Mucosa of descending colon (tissue), 3 donors: ENCODE results near the gene CCS. TPM values are rescaled to one million over a fixed set of nuclear protein-coding genes. Genes with fewer than 3 reads are reported as not detected.
A peak's percentile ranks its signal among the peaks of the same experiment; 100 is the strongest.
"Not testable (repeated sequence)": the region's sequence is repeated elsewhere in the genome, so short reads cannot be mapped to it uniquely, and the experiment has no call there.

Experiments
- ATAC-seq: fragments of 200-7000 bp; cut with Tn5 transposase; one replicate; pipeline ENCODE4 v1.9.1; 2020; ENCODE audit warnings: mild to moderate bottlenecking, moderate library complexity
- DNase-seq, 3 donors: peaks; one replicate each; pipeline ENCODE4 v3.0.0-alpha.2; 2020
- H3K36me3 ChIP-seq: fragments of 200-600 bp; one replicate; pipeline ENCODE4 v1.8.0; 2021; ENCODE audit warnings: low read depth, mild to moderate bottlenecking
- H3K4me1 ChIP-seq: fragments of 200-600 bp; one replicate; pipeline ENCODE4 v1.8.0; 2021; ENCODE audit warnings: low read depth, mild to moderate bottlenecking
- H3K4me3 ChIP-seq: fragments of 200-600 bp; one replicate; pipeline ENCODE4 v1.8.0; 2021; ENCODE audit warnings: mild to moderate bottlenecking
- H3K9me3 ChIP-seq: fragments of 200-600 bp; one replicate; pipeline ENCODE4 v1.8.0; 2021; ENCODE audit warnings: mild to moderate bottlenecking
- CTCF ChIP-seq: fragments of 200-600 bp; IDR thresholded peaks from one replicate; pipeline ENCODE4 v1.8.0; 2022; ENCODE audit warnings: antibody characterized with exemption, mild to moderate bottlenecking
- intact Hi-C, 2 donors: fragments of 100-400 bp; cut with DNase I in 1 of 2; cut with micrococcal nuclease in 1 of 2; formaldehyde crosslinking; loops; one replicate each; pipeline versions ENCODE4 v1.11.0 to v1.11.1; 2022; cut with DNase I, micrococcal nuclease
- long read RNA-seq, 2 donors: library from polyadenylated mRNA; unstranded; transcript quantifications; one replicate each; pipeline ENCODE4 v2.0.0, GENCODE V29; 2019 to 2021
- total RNA-seq, 3 donors: library from RNA; stranded (reverse); fragmentation: NEBNext Ultra II Directional in 2 of 3; extraction: Animal tissue kit (Norgen Biotek cat#: 25700) in 2 of 3; gene quantifications; one replicate each; pipeline versions ENCODE4 v1.2.1 to v1.2.4, GENCODE V29; 2021 to 2023
- donor health status: DM: no; HTN: no; CAD: no; lungs with moderate emphysema.
- donor health status: DM: no; HTN: no; CAD: no.
- donor health status: DM: no; HTN: yes; CAD: no.

Gene CCS
- 10 to 100 TPM; 34.9 to 50.7 (median 42.2) TPM for total RNA-seq
- long read RNA-seq, donor 1, transcript CCS-205 (7 exons, 1,196 nt) = minor isoform, 9 of 61 reads
- long read RNA-seq, donor 1, transcript CCS-208 (8 exons, 1,430 nt) = major isoform, 25 of 61 reads
- long read RNA-seq, donor 1, partial matches to known transcripts = 21 of 61 reads
- long read RNA-seq, donor 1, other reads (novel, unspliced or antisense) = 6 of 61 reads
- long read RNA-seq, donor 2, transcript CCS-208 (8 exons, 1,430 nt) = major isoform, 19 of 27 reads
- long read RNA-seq, donor 2, partial matches to known transcripts = 0 of 27 reads
- long read RNA-seq, donor 2, other reads (novel, unspliced or antisense) = 0 of 27 reads

- Histone ChIP-seq H3K9me3 (no peaks in the 10 kb centered on the region), H3K36me3 (no peaks in the 10 kb centered on the region), H3K4me1 (peaks cover 24% of the 10 kb centered on the region), H3K4me3 (peak within 1 kb of the TSS; percentile 7)
- peak; percentile 98 for ATAC-seq
- peak; percentile 99 for DNase-seq
- intact Hi-C loops = no loop called here
- peak; percentile 75 for TF ChIP-seq CTCF
These were observed at the start of gene CCS, which contains the start of gene CCDC87 for GRCh38 chr11:66592457-66593302. Gene CCS (plus strand): TSS chr11:66593185. CDS start chr11:66593262, 77 bp downstream. Gene CCDC87 (minus strand): TSS chr11:66593063. CDS start chr11:66593015, 48 bp downstream.

GRCh38 chr11:66543263-66544107 is 49.5 kb upstream of the CCS start:
- Histone ChIP-seq H3K9me3 (no peaks in the 10 kb centered on the region), H3K4me3 (no peak overlapping the region), H3K4me1 (peaks cover 25% of the 10 kb centered on the region), H3K36me3 (no peaks in the 10 kb centered on the region)
- ATAC-seq (peak; percentile 22), DNase-seq (peak; percentile 38 to 85 (median 53))
- intact Hi-C loops = no loop called here
- no peak for TF ChIP-seq CTCF

- ATAC-seq, intact Hi-C loops, H3K9me3 ChIP-seq, DNase-seq, H3K36me3 ChIP-seq, H3K4me3 ChIP-seq: not testable (repeated sequence)
- H3K4me1 ChIP-seq = peaks cover 25% of the 10 kb centered on the region
These were observed 48.0 kb upstream of the CCS start for GRCh38 chr11:66544952-66545351.

GRCh38 chr11:66545701-66546367 is 47.2 kb upstream of the CCS start, which contains the start of gene ZDHHC24:
Gene ZDHHC24 (minus strand): TSS chr11:66546048. CDS start chr11:66546003, 45 bp downstream.
- Histone ChIP-seq H3K36me3 (no peaks in the 10 kb centered on the region), H3K4me3 (peak within 1 kb of the TSS; percentile 68), H3K9me3 (no peaks in the 10 kb centered on the region), H3K4me1 (peaks cover 25% of the 10 kb centered on the region)
- ATAC-seq = peak; percentile 97
- intact Hi-C loops = no loop called here
- TF ChIP-seq CTCF = no peak
- peak; percentile 96 to 98 (median 97) for DNase-seq

- Histone ChIP-seq H3K4me1 (peaks cover 25% of the 10 kb centered on the region), H3K4me3 (peak within 1 kb of the TSS; percentile 68), H3K36me3 (no peaks in the 10 kb centered on the region), H3K9me3 (no peaks in the 10 kb centered on the region)
- intact Hi-C loops = no loop called here
- DNase-seq (peak; percentile 27 to 70 (median 56)), ATAC-seq (no peak)
- no peak for TF ChIP-seq CTCF
These were observed 46.5 kb upstream of the CCS start, which contains the start of gene ACTN3 for GRCh38 chr11:66546368-66546965. Gene ACTN3 (plus strand): TSS chr11:66546903. CDS start chr11:66546938, 35 bp downstream.
